Activated T-helper 1 cell treated with anti-CD3 and anti-CD28 coated beads, Interleukin-12 subunit alpha, Interleukin-12 subunit beta, Interleukin-2, Interleukin-4 antibody, amounts not matched to agents 30 ng/mL and 10 ng/mL and 1 ng/mL, durations not matched to agents 14 hours and 24 hours and 36 hours (primary cell): ENCODE measurements around the gene CDH13. TPM values are rescaled to one million over a fixed set of nuclear protein-coding genes. Genes with fewer than 3 reads are reported as not detected.

Experiments used
- DNase-seq: peaks from one replicate; pipeline ENCODE4 v3.0.0; 2021; ENCODE audit warnings: low spot score
- H3K27ac Mint-ChIP-seq: one replicate; pipeline ENCODE4 v1.8.0; 2021; ENCODE audit warnings: mild to moderate bottlenecking, mixed read lengths
- H3K27me3 Mint-ChIP-seq: one replicate; pipeline ENCODE4 v1.8.0; 2022; ENCODE audit warnings: mild to moderate bottlenecking, moderate library complexity, mixed read lengths; ENCODE audit not compliant: insufficient read depth
- H3K36me3 Mint-ChIP-seq: one replicate; pipeline ENCODE4 v1.8.0; 2021; ENCODE audit warnings: low read depth, mixed read lengths
- H3K4me1 Mint-ChIP-seq: one replicate; pipeline ENCODE4 v1.8.0; 2021; ENCODE audit warnings: low read depth, mixed read lengths
- H3K4me3 Mint-ChIP-seq: one replicate; pipeline ENCODE4 v1.8.0; 2021; ENCODE audit warnings: mild to moderate bottlenecking, moderate library complexity, mixed read lengths
- H3K9me3 Mint-ChIP-seq: one replicate; pipeline ENCODE4 v1.8.0; 2021; ENCODE audit warnings: mixed read lengths
- intact Hi-C: fragments of 100-400 bp; cut with micrococcal nuclease; formaldehyde crosslinking; loops from one replicate; pipeline ENCODE4 v1.15.1; 2024
- total RNA-seq: library from RNA; stranded (reverse); gene quantifications from 2 replicates; pipeline ENCODE4 v1.2.3, GENCODE V29; 2022

CDH13 gene
- total RNA-seq, 1 donor from 2014 or later: not detected

GRCh38 chr16:82834151-82834815, 207.5 kb downstream of the CDH13 start:
- no peak for DNase-seq
- Mint-ChIP-seq H3K9me3 (no peaks in the 10 kb centered on the region), H3K4me1 (no peaks in the 10 kb centered on the region), H3K36me3 (no peaks in the 10 kb centered on the region), H3K4me3 (no peak overlapping the region), H3K27me3 (no peaks in the 10 kb centered on the region), H3K27ac (no peak overlapping the region)
- intact Hi-C loops: no loop called here

GRCh38 chr16:82835487-82836155, 208.9 kb downstream of the CDH13 start:
- DNase-seq: no peak
- H3K36me3 Mint-ChIP-seq: no peaks in the 10 kb centered on the region
- H3K4me3 Mint-ChIP-seq: no peak overlapping the region
- no peak overlapping the region for H3K27ac Mint-ChIP-seq
- H3K9me3 Mint-ChIP-seq: no peaks in the 10 kb centered on the region
- H3K4me1 Mint-ChIP-seq: no peaks in the 10 kb centered on the region
- no peaks in the 10 kb centered on the region for H3K27me3 Mint-ChIP-seq
- intact Hi-C loops: no loop called here

- intact Hi-C loops: no loop called here
- H3K36me3 Mint-ChIP-seq: no peaks in the 10 kb centered on the region
- H3K4me3 Mint-ChIP-seq: no peak overlapping the region
- H3K9me3 Mint-ChIP-seq: peaks cover 4% of the 10 kb centered on the region
- H3K4me1 Mint-ChIP-seq: no peaks in the 10 kb centered on the region
- no peak for DNase-seq
- H3K27ac Mint-ChIP-seq: no peak overlapping the region
- peaks cover 3% of the 10 kb centered on the region for H3K27me3 Mint-ChIP-seq
These were observed 214.3 kb downstream of the CDH13 start for GRCh38 chr16:82841108-82841507.

- H3K9me3 Mint-ChIP-seq: peaks cover 4% of the 10 kb centered on the region
- intact Hi-C loops: no loop called here
- H3K27ac Mint-ChIP-seq: no peak overlapping the region
- no peak overlapping the region for H3K4me3 Mint-ChIP-seq
- H3K36me3 Mint-ChIP-seq: no peaks in the 10 kb centered on the region
- peaks cover 3% of the 10 kb centered on the region for H3K27me3 Mint-ChIP-seq
- no peaks in the 10 kb centered on the region for H3K4me1 Mint-ChIP-seq
- DNase-seq: no peak
These were observed 217.0 kb downstream of the CDH13 start for GRCh38 chr16:82843606-82844271.

GRCh38 chr16:82845116-82845515, 218.3 kb downstream of the CDH13 start:
- intact Hi-C loops: no loop called here
- Mint-ChIP-seq H3K27ac (no peak overlapping the region), H3K4me1 (no peaks in the 10 kb centered on the region), H3K36me3 (no peaks in the 10 kb centered on the region), H3K27me3 (peaks cover 3% of the 10 kb centered on the region), H3K9me3 (peaks cover 4% of the 10 kb centered on the region), H3K4me3 (no peak overlapping the region)
- DNase-seq: no peak

GRCh38 chr16:82846806-82847205, 220.0 kb downstream of the CDH13 start:
- no peak overlapping the region for H3K4me3 Mint-ChIP-seq
- no peaks in the 10 kb centered on the region for H3K4me1 Mint-ChIP-seq
- no peaks in the 10 kb centered on the region for H3K36me3 Mint-ChIP-seq
- no peak overlapping the region for H3K27ac Mint-ChIP-seq
- no peak for DNase-seq
- intact Hi-C loops: no loop called here
- peaks cover 4% of the 10 kb centered on the region for H3K9me3 Mint-ChIP-seq
- H3K27me3 Mint-ChIP-seq: peaks cover 3% of the 10 kb centered on the region

- no peaks in the 10 kb centered on the region for H3K4me1 Mint-ChIP-seq
- intact Hi-C loops: no loop called here
These were observed 221.2 kb downstream of the CDH13 start for GRCh38 chr16:82848013-82848412.

GRCh38 chr16:82852388-82853008, 225.7 kb downstream of the CDH13 start:
- Mint-ChIP-seq H3K9me3 (no peaks in the 10 kb centered on the region), H3K4me3 (no peak overlapping the region), H3K4me1 (no peaks in the 10 kb centered on the region), H3K27me3 (no peaks in the 10 kb centered on the region), H3K27ac (no peak overlapping the region), H3K36me3 (no peaks in the 10 kb centered on the region)
- intact Hi-C loops: no loop called here
- DNase-seq: no peak

More at GRCh38 chr16:82848013-82848412, 221.2 kb downstream of the CDH13 start:
- Mint-ChIP-seq H3K27ac (no peak overlapping the region), H3K9me3 (peaks cover 4% of the 10 kb centered on the region), H3K36me3 (no peaks in the 10 kb centered on the region), H3K4me3 (no peak overlapping the region), H3K27me3 (peaks cover 3% of the 10 kb centered on the region)
- DNase-seq: no peak

GRCh38 chr16:82855471-82855870, 228.7 kb downstream of the CDH13 start:
- intact Hi-C loops: no loop called here
- no peak for DNase-seq
- Mint-ChIP-seq H3K36me3 (no peaks in the 10 kb centered on the region), H3K27me3 (no peaks in the 10 kb centered on the region), H3K27ac (no peak overlapping the region), H3K9me3 (no peaks in the 10 kb centered on the region), H3K4me1 (no peaks in the 10 kb centered on the region), H3K4me3 (no peak overlapping the region)

- no peaks in the 10 kb centered on the region for H3K9me3 Mint-ChIP-seq
- no peaks in the 10 kb centered on the region for H3K4me1 Mint-ChIP-seq
- no peak overlapping the region for H3K4me3 Mint-ChIP-seq
- H3K27me3 Mint-ChIP-seq: no peaks in the 10 kb centered on the region
- H3K27ac Mint-ChIP-seq: no peak overlapping the region
- DNase-seq: no peak
- intact Hi-C loops: no loop called here
- H3K36me3 Mint-ChIP-seq: no peaks in the 10 kb centered on the region
These were observed 231.1 kb downstream of the CDH13 start for GRCh38 chr16:82857693-82858365.

- no peak for DNase-seq
- Mint-ChIP-seq H3K36me3 (no peaks in the 10 kb centered on the region), H3K4me3 (no peak overlapping the region), H3K4me1 (no peaks in the 10 kb centered on the region), H3K27me3 (no peaks in the 10 kb centered on the region), H3K9me3 (peaks cover 4% of the 10 kb centered on the region), H3K27ac (no peak overlapping the region)
- intact Hi-C loops: no loop called here
These were observed 232.9 kb downstream of the CDH13 start for GRCh38 chr16:82859662-82860061.

- H3K9me3 Mint-ChIP-seq: peaks cover 9% of the 10 kb centered on the region
- no peaks in the 10 kb centered on the region for H3K36me3 Mint-ChIP-seq
- no peaks in the 10 kb centered on the region for H3K4me1 Mint-ChIP-seq
- intact Hi-C loops: no loop called here
- H3K4me3 Mint-ChIP-seq: no peak overlapping the region
- no peak for DNase-seq
- no peaks in the 10 kb centered on the region for H3K27me3 Mint-ChIP-seq
- H3K27ac Mint-ChIP-seq: no peak overlapping the region
These were observed 233.3 kb downstream of the CDH13 start for GRCh38 chr16:82860071-82860470.
